GM23248 (cell line): ENCODE data around the gene RGS9.

Source experiments
- EZH2 ChIP-seq: fragments of 200-600 bp; sonication (generic); IDR thresholded peaks from 2 replicates; pipeline ENCODE4 v1.6.1; 2018; ENCODE audit warnings: antibody characterized with exemption, mild to moderate bottlenecking; ENCODE audit not compliant: insufficient read depth, poor library complexity, severe bottlenecking
- EZH2phosphoT487 ChIP-seq: fragments of 200-600 bp; sonication (generic); IDR thresholded peaks from 2 replicates; pipeline ENCODE4 v1.6.1; 2018; ENCODE audit warnings: antibody characterized with exemption, moderate library complexity, mild to moderate bottlenecking, low read depth; ENCODE audit not compliant: insufficient read depth

DNA sequence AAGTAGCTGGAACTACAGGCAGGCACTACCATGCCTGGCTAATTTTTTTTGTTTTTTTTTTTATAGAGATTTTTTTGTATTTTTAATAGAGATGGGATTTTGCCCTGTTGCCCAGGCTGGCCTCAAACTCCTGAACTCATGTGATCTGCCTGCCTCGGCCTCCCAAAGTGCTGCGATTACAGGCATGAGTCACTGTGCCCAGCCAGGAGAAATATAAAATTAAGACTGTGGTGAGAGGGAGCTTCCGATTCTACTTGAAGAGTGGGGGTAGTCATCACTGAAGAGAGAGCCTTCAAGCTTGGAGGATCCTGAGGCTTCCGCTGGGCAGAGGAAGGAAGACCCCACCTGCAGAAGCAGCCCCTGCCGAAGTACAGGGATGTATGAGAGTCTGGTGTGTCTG lies 34.4 kb upstream of the RGS9 start:
- TF ChIP-seq EZH2, result no peak
- TF ChIP-seq EZH2phosphoT487, result no peak
